Left forelimb (tissue), 1 donor: ENCODE data around the gene ZSWIM6.

Source experiments
- DNase-seq: peaks from one replicate; pipeline ENCODE4 v3.0.0-alpha.2; 2018; ENCODE audit warnings: low spot score

ZSWIM6 gene

GRCh38 chr5:61486476-61486875, 154.4 kb downstream of the ZSWIM6 start:
- DNase-seq = no peak

- no peak for DNase-seq
Measured at GRCh38 chr5:61489574-61489973, 157.5 kb downstream of the ZSWIM6 start.

- no peak for DNase-seq
Measured at GRCh38 chr5:61491861-61492260, 159.8 kb downstream of the ZSWIM6 start.

DNA sequence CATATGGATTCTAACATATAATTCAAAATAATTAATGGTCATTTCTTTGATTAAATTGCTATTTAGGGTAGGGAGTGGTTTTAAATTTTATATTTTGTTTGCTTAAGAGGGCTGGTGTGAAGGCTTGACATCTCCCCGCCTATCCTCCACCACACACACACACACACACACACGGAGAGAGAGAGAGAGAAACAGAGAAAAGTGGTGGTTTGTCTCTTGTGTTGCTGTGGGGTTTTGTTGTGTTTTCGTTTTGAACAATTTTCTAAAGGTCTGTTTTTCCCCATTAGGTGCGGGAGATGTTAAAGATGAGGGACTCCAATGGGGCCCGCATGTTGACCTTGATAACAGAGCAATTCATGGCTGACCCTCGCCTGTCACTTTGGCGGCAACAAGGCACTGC, 161.9 kb downstream of the ZSWIM6 start:
- no peak for DNase-seq

DNA sequence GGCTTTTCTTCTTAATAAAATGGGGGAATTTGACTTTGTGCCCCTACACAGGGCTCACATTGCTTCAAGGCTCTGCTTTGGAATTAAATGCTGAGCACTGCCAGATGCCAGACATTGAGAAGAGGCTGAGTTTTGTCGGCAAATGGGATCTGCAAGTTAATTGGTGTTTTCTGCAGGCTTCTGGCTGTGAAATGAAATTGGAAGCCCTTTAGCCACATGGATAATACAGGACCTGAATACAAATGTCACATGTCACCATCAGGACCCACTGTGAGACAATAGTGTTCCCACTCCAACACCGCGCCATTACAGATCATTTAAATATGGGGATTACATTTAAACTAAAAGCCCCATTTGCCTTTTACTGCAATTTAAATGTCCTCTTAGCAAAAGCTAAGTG, 164.4 kb downstream of the ZSWIM6 start:
- DNase-seq = no peak

DNA sequence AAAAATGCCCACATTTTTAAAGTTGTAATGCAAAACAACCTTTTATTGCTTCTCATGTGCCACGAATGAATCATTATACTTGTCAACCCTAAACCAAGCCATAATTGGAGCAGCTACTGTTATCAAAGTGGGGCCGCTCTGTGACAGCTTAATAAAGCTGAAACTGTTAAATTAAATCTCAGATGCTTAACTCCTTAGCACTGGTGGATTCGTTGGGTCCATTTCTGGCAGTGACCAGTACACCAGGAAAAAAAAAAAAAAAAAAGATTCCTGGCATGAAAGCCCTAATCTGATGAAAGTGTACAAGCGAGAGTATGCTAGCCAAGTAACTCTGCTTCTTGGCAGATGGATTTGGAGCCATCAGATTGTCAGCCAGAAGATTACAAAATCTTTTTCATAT, 164.8 kb downstream of the ZSWIM6 start:
- no peak for DNase-seq

GRCh38 chr5:61498121-61498520, 166.1 kb downstream of the ZSWIM6 start:
- DNase-seq = no peak

- no peak for DNase-seq
Measured at GRCh38 chr5:61501971-61502370, 169.9 kb downstream of the ZSWIM6 start.

GRCh38 chr5:61504143-61504770, 172.2 kb downstream of the ZSWIM6 start:
- DNase-seq = no peak

- DNase-seq = no peak
Measured at GRCh38 chr5:61505281-61505680, 173.2 kb downstream of the ZSWIM6 start.

GRCh38 chr5:61507232-61507631, 175.2 kb downstream of the ZSWIM6 start:
- no peak for DNase-seq

DNA sequence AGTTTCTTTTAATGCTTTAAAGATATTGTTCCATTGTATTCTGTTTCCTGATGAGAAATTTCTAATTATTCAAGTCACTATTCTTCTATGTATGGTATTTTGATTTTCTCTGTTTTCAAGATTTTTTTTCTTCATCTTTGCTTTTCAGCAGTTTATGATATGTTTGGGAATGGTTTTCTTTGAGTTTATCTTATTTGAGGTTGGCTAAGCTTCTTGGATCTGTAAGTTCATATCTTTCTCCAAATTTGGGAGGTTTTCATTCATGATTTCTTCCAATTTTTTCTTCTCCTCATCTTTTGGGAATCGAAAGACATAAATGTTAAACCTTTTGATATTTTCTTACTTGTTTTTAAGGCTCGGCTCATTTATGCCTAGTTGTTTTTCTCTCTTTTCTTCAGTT, 184.9 kb downstream of the ZSWIM6 start:
- no peak for DNase-seq

DNA sequence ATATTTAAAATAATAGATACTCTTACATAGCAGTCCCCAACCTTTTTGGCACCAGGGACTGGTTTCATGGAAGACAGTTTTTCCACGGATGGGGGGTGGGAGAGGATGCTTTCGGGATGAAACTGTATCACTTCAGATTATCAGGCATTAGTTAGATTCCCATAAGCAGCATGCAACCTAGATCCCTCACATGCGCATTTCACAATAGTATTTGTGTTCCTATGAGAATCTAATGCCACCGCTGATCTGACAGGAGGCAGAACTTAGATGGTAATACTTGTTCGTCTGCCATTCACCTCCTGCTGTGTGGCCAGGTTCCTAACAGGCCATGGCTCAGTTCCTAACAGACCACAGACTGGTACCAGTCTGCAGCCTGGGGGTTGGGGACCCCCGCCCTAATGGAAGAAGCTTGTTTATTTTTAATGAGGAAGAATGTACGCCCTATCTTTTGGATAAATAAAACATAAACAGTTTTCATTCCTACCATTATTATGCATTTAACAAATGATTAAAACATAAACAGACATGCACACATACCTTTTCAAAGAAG, 187.7 kb downstream of the ZSWIM6 start:
- DNase-seq = no peak

GRCh38 chr5:61523073-61523472, 191.0 kb downstream of the ZSWIM6 start:
- DNase-seq = no peak

GRCh38 chr5:61523997-61524396, 191.9 kb downstream of the ZSWIM6 start:
- DNase-seq = no peak

DNA sequence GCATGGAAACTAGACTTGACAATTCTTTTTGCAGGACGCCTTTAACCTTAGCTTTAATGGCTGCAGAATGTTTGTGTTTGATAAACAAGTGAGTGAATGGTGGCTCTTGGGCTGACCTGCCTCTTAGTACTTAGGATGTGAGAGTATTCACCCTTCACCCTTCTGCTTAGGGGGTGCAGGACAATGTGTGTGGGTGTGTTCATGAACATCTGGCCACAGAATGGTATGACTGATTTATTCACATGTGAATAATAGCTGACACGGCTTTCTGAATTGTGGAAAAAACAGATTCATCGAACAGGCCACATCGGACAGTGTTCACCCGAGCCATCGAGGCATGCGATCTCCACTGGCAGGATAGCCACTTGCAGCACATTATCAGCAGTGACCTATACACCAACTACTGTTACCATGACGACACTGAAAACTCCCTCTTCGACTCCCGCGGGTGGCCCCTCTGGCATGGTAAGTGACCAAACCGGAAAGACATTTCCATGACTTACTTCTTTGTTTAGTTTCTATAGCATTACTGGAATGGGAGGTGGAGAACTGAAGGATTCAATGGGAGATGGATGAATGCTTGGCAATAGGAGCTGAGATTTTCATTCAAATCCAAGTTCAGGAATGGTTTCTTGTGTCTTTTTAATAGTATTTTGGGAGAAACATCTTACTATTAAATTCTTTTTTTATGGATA, 193.6 kb downstream of the ZSWIM6 start:
- no peak for DNase-seq

- no peak for DNase-seq
Measured at GRCh38 chr5:61526207-61526519, 194.1 kb downstream of the ZSWIM6 start.

DNA sequence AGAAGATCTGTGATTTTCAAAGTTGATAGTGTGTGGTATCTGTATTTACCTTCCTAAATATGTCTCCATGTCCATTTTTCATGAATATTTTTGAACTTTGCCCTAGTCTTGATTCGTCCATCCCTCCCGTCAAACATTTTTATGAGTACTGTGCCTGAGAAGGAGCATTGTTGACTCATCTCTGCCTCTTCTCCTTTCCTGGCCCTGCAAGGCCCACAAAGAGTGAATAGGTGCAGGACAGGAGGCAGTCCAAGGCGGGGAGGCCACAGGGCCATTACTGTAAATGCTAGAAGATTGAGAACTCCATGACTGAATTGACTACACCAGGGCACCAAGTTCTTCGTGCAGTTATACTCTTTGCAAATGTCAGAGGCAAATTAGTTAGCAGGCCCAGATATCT, 200.9 kb downstream of the ZSWIM6 start:
- DNase-seq = no peak

GRCh38 chr5:61534481-61535267, 202.6 kb downstream of the ZSWIM6 start:
- DNase-seq = no peak

GRCh38 chr5:61535828-61536227, 203.8 kb downstream of the ZSWIM6 start:
- DNase-seq = no peak

DNA sequence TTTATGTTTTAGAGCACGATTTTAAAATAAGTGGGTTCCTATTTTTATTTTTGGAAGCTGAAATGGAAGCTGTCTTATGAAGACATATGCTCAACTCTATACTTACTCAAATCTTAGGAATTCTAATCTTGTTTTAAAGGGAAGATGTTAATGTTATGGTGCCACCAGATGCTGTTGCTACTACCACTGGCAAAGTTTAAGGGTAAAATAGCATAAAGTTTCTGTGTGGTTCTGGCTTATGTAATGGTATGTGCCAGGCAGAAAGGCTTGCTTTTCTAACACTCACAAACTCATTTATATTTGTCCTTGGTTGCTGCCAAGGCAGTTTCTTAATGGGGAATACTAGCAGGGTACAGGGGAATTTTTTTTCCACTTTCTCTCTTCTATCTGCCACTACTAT, 204.9 kb downstream of the ZSWIM6 start:
- no peak for DNase-seq

DNA sequence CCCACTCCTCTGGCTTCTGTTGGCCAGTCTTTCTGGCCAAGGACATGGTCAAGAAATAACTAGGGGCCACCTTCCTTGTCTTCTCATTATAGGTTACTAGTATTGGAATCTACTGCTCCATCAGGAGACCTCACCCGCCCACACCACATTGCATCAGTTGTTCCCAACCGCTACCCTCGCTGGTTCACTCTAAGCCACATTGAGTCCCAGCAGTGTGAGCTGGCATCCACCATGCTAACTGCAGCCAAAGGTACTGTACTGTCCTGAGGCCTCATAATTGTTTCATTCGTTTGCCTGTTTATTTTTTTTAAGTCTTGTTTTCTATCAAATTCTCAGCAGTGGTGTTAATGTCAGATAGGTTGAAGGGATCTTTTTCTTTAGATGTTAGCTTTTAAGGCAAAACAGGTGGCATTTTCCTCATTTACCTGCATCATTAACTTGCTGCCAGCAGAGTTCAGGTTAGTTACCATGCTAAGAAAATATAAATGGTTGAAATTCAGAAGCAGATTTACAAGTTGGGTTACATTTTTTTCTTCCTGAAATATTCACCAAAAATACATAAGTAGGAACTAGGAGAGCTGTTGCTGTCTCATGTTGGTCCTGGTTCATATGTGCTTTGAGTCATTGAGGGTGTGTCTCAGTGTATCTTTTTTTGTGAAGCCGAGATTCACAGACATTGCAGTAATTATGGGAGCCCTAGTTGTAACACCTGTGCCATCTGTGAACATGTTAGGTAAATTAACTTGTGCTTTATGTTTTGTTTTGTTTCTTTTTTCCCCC, 206.9 kb downstream of the ZSWIM6 start:
- no peak for DNase-seq
